Neutrophil (primary cell): ENCODE results near the gene CPNE7.

Source experiments
- H3K27ac ChIP-seq: fragments of 200-600 bp; sonication (generic); 2 replicates; pipeline ENCODE4 v1.5.1; 2016; ENCODE audit warnings: mild to moderate bottlenecking, moderate library complexity
- H3K27me3 ChIP-seq: fragments of 200-600 bp; sonication (generic); 2 replicates; pipeline ENCODE4 v1.6.0; 2016; ENCODE audit warnings: mild to moderate bottlenecking
- H3K36me3 ChIP-seq: fragments of 200-600 bp; sonication (generic); 2 replicates; pipeline ENCODE4 v1.5.1; 2017
- H3K4me1 ChIP-seq, 2 experiments: fragments of 200-600 bp in 1 of 2; sonication (generic) in 1 of 2; 1 replicate in 1 of 2; 2 replicates in 1 of 2; pipeline versions ENCODE4 v1.5.1 to v1.6.1; 2013 to 2016; ENCODE audit warnings: low read depth in 1 of 2, low read length in 1 of 2, mild to moderate bottlenecking in 1 of 2, moderate library complexity in 1 of 2; ENCODE audit not compliant: control insufficient read depth in 1 of 2, insufficient read depth in 1 of 2
- H3K4me3 ChIP-seq, 2 experiments: fragments of 200-600 bp in 1 of 2; sonication (generic) in 1 of 2; 1 replicate in 1 of 2; 2 replicates in 1 of 2; pipeline ENCODE4 v1.5.1; 2013 to 2016; ENCODE audit warnings: low read depth in 1 of 2, low read length in 1 of 2, mild to moderate bottlenecking in 1 of 2, moderate library complexity in 1 of 2
- H3K9me3 ChIP-seq: fragments of 200-600 bp; sonication (generic); 2 replicates; pipeline ENCODE4 v1.5.1; 2016
- TF ChIP-seq, protein P1 (sequence below): fragments of 200-600 bp; sonication (generic); IDR thresholded peaks from 2 replicates; pipeline ENCODE4 v1.5.1; 2016; ENCODE audit warnings: antibody characterized with exemption

The CPNE7 gene

DNA sequence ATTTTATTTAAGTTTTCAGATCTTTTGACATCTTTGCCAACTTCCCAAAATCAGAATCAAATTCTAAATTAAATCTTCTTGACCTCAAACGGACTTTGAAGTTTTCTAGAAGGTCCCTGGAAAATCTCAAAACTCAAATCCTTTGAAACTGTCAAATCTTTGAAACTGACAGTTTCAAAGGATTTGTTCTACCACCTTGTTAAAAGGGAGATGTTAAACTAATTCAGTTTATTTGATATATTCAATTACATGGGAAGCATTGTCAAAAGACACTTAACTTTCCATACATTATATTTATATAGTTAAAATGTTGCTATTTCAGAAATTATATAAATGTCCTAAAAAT lies 34.5 kb downstream of the CPNE7 start:
- Histone ChIP-seq H3K4me1 (no peaks in the 10 kb centered on the region), H3K27me3 (no peaks in the 10 kb centered on the region), H3K27ac (no peak overlapping the region), H3K9me3 (no peaks in the 10 kb centered on the region), H3K36me3 (no peaks in the 10 kb centered on the region), H3K4me3 (no peak overlapping the region)
- TF ChIP-seq, protein P1, sequence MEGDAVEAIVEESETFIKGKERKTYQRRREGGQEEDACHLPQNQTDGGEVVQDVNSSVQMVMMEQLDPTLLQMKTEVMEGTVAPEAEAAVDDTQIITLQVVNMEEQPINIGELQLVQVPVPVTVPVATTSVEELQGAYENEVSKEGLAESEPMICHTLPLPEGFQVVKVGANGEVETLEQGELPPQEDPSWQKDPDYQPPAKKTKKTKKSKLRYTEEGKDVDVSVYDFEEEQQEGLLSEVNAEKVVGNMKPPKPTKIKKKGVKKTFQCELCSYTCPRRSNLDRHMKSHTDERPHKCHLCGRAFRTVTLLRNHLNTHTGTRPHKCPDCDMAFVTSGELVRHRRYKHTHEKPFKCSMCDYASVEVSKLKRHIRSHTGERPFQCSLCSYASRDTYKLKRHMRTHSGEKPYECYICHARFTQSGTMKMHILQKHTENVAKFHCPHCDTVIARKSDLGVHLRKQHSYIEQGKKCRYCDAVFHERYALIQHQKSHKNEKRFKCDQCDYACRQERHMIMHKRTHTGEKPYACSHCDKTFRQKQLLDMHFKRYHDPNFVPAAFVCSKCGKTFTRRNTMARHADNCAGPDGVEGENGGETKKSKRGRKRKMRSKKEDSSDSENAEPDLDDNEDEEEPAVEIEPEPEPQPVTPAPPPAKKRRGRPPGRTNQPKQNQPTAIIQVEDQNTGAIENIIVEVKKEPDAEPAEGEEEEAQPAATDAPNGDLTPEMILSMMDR = no peak

DNA sequence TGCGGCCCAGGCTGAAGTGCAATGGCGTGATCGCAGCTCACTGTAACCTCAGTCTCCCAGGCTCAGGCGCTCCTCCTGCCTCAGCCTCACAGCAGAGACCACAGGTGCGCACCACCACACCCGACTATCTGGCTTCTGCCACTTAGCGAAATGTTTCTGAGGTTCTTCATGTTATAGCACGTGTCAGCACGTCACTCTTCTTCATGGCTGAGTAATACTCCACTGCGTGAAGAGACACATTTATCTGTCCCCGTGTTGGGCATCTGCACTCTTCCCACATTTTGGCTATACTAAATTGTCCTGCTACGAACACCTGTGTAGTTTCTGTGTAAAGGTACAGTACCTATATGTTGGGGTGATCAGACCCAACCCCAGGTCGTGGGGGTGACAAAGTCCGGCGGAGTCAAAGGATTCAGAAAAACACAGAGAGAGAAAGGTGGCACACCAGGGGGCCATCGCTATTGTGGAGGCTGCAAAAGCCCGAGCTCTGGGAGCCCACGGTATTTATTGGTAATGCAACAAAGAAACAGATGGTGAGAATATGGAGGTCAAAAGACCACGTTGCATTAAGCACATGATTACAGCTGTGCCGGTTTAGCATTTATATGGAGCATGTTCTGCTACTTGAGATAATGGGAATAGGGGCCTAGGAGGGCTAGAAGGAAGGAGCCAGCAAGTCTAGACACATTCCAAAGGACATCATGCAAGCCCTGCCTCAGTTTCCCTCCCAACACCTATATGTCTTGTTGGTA lies 37.0 kb downstream of the CPNE7 start:
- Histone ChIP-seq H3K4me3 (no peak overlapping the region), H3K27me3 (no peaks in the 10 kb centered on the region), H3K36me3 (no peaks in the 10 kb centered on the region), H3K9me3 (no peaks in the 10 kb centered on the region), H3K27ac (no peak overlapping the region), H3K4me1 (no peaks in the 10 kb centered on the region)
- TF ChIP-seq, protein P1 = no peak

DNA sequence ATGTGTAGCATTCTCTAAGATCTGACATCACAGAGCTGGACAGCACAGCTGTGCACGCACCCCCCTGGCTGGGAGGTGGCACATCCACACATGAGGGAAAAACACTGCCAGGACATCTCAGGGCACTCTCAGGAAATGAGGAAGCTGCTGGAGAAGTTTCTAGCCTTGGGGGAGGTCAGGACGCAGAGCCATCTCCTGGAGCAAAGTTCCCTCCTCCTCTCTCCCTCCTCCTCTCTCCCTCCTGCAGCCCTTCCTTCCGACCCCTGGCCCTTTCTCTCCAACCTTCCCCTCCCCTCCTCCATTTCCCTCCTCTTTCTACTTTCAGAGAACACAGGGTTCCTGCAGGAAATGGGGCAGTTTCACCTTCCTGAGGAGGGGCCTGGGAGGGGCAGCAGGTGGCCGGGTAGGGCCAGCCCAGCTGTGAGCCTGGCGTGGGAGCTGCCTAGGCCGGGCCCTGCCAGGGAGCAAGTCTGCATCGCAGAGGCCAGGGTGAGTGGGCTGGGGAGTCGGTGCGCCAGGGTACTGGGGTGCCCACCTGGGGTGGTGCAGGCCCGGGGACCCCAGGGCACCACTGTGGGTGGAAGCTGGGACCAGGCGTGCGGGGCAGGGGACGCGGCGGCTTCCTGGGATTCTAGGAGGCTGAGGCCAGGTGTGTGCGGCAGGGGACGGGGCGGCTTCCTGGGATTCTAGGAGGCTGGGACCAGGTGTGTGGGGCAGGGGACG lies 37.8 kb downstream of the CPNE7 start, which contains the start of gene DPEP1:
TSS of gene DPEP1 (plus strand) at position 412 of the 723 bp plus-strand sequence. CDS start 16,769 bp downstream, outside the sequence.
- Histone ChIP-seq H3K4me3 (no peak within 1 kb of the TSS), H3K4me1 (no peaks in the 10 kb centered on the region), H3K27ac (no peak within 1 kb of the TSS), H3K36me3 (no peaks in the 10 kb centered on the region), H3K27me3 (no peaks in the 10 kb centered on the region), H3K9me3 (no peaks in the 10 kb centered on the region)
- TF ChIP-seq, protein P1 = no peak

DNA sequence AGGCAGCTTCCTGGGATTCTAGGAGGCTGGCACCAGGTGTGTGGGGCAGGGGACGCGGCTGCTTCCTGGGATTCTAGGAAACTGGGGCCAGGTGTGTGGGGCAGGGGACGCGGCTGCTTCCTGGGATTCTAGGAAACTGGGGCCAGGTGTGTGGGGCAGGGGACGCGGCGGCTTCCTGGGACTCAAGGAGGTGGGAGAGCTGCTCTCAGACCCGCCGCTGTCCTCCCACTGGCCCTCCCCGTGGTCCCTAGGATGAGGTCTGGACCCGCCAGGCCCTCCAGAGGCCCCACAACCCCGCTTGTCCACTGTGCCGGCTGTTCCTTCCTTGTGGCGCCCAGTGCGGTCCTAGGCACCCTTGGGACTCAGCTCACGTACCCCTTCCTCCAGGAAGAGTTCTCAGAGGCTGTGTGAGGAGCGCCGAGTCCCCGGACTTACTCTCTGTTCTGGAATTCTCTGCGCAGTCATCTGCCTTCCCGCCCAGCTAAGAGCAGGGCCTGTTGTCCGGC lies 38.4 kb downstream of the CPNE7 start:
- Histone ChIP-seq H3K36me3 (no peaks in the 10 kb centered on the region), H3K27ac (no peak overlapping the region), H3K4me3 (no peak overlapping the region), H3K27me3 (no peaks in the 10 kb centered on the region), H3K4me1 (no peaks in the 10 kb centered on the region), H3K9me3 (no peaks in the 10 kb centered on the region)
- TF ChIP-seq, protein P1 = no peak

DNA sequence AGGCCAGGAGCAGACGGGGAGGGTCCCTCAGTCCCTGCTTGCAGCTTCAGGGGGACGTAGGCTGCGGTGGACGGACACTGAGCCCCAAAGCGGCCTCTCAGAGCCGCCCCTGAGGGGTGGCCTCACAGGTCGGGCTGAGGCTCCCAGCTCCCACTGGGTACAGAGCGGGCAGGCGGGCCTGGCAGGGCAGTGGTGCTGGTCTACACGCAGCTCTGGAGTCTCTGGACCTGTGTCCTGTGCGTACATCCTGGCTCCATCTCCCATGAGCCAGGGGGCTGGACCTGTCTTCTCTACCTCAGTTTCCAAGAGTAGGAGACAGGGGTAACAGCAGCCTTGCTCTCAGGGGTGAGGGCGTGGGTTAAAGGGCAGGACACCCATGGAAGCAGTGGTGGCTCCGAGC lies 39.6 kb downstream of the CPNE7 start:
- Histone ChIP-seq H3K27ac (no peak overlapping the region), H3K27me3 (no peaks in the 10 kb centered on the region), H3K36me3 (no peaks in the 10 kb centered on the region), H3K9me3 (no peaks in the 10 kb centered on the region), H3K4me3 (no peak overlapping the region), H3K4me1 (no peaks in the 10 kb centered on the region)
- TF ChIP-seq, protein P1 = no peak
